SK-N-DZ (cell line): ENCODE data around the gene AADAC.
"Not testable (repeated sequence)": the region's sequence is repeated elsewhere in the genome, so short reads cannot be mapped to it uniquely, and the experiment has no call there.

Experiments
- DNase-seq: peaks from one replicate; pipeline ENCODE4 v3.0.0-alpha.2; 2015; ENCODE audit warnings: low spot score

AADAC gene

GRCh38 chr3:151796105-151796680 lies 17.7 kb upstream of the AADAC start:
- no peak for DNase-seq

GRCh38 chr3:151798466-151798865 lies 15.4 kb upstream of the AADAC start:
- DNase-seq = no peak

- DNase-seq = no peak
Observed at GRCh38 chr3:151800431-151800830, 13.5 kb upstream of the AADAC start.

GRCh38 chr3:151804267-151804666 lies 9.6 kb upstream of the AADAC start:
- DNase-seq = no peak

GRCh38 chr3:151806838-151807237 lies 7.1 kb upstream of the AADAC start:
- DNase-seq = no peak

GRCh38 chr3:151808926-151809325 lies 5.0 kb upstream of the AADAC start:
- DNase-seq = not testable (repeated sequence)

GRCh38 chr3:151811474-151811873 lies 2.4 kb upstream of the AADAC start:
- no peak for DNase-seq

GRCh38 chr3:151814588-151814987 lies 672 bp downstream of the AADAC start:
- DNase-seq = no peak

- DNase-seq = no peak
Observed at GRCh38 chr3:151816091-151816604, 2.2 kb downstream of the AADAC start.

GRCh38 chr3:151817473-151817872 lies 3.6 kb downstream of the AADAC start:
- DNase-seq = no peak

GRCh38 chr3:151818361-151818760 lies 4.4 kb downstream of the AADAC start:
- DNase-seq = no peak

- DNase-seq = no peak
Observed at GRCh38 chr3:151819910-151820309, 6.0 kb downstream of the AADAC start.

- no peak for DNase-seq
Observed at GRCh38 chr3:151827816-151828215, 13.9 kb downstream of the AADAC start.

- no peak for DNase-seq
Observed at GRCh38 chr3:151835751-151836525, 22.0 kb downstream of the AADAC start.

GRCh38 chr3:151837057-151837456 lies 23.1 kb downstream of the AADAC start:
- peak; percentile 14 for DNase-seq

GRCh38 chr3:151838574-151839312 lies 24.8 kb downstream of the AADAC start:
- peak; percentile 80 for DNase-seq

GRCh38 chr3:151839313-151839631 lies 25.4 kb downstream of the AADAC start:
- DNase-seq = no peak

GRCh38 chr3:151841801-151842200 lies 27.9 kb downstream of the AADAC start:
- no peak for DNase-seq

GRCh38 chr3:151843275-151843674 lies 29.4 kb downstream of the AADAC start:
- DNase-seq = no peak

GRCh38 chr3:151845306-151845905 lies 31.5 kb downstream of the AADAC start:
- DNase-seq = no peak

GRCh38 chr3:151850065-151850464 lies 36.1 kb downstream of the AADAC start:
- not testable (repeated sequence) for DNase-seq
